ENCODE results near the gene CDC42EP5. TPM values are rescaled to one million over a fixed set of nuclear protein-coding genes. Genes with fewer than 3 reads are reported as not detected.
"Not testable (repeated sequence)": the region's sequence is repeated elsewhere in the genome, so short reads cannot be mapped to it uniquely, and the experiment has no call there.

Gene CDC42EP5
- total RNA-seq, 6 experiments from 2014 or later: 45.9 to 70.5 (median 56.9) TPM

GRCh38 chr19:54502518-54503048, 29.5 kb upstream of the CDC42EP5 start, which contains the start of gene LAIR2:
LAIR2 (plus strand) TSS chr19:54502831; CDS start chr19:54502919, 88 bp downstream.
- Mint-ChIP-seq H3K4me3 (no peak within 1 kb of the TSS), H3K27ac (no peak within 1 kb of the TSS), H3K9me3 (peaks cover 7% of the 10 kb centered on the region; the same call in 1 of the 2 replicates), H3K36me3 (ENCODE audit: low read depth) (no peaks in the 10 kb centered on the region), H3K4me1 (ENCODE audit: low read depth) (no peaks in the 10 kb centered on the region), H3K27me3 (ENCODE audit: insufficient read depth) (peaks cover 4% of the 10 kb centered on the region; the same call in 1 of the 2 replicates)
- no peak for DNase-seq
- TF ChIP-seq CTCF (IDR thresholded peaks at IDR 0.05): no peak

- not testable (repeated sequence) for H3K27ac Mint-ChIP-seq; H3K27me3 Mint-ChIP-seq (ENCODE audit: insufficient read depth); H3K9me3 Mint-ChIP-seq; DNase-seq; H3K36me3 Mint-ChIP-seq (ENCODE audit: low read depth); H3K4me3 Mint-ChIP-seq; H3K4me1 Mint-ChIP-seq (ENCODE audit: low read depth)
Measured at GRCh38 chr19:54498451-54498772, 25.3 kb upstream of the CDC42EP5 start.

- not testable (repeated sequence) for H3K9me3 Mint-ChIP-seq; H3K4me3 Mint-ChIP-seq; DNase-seq; H3K36me3 Mint-ChIP-seq (ENCODE audit: low read depth); H3K4me1 Mint-ChIP-seq (ENCODE audit: low read depth); H3K27ac Mint-ChIP-seq
- peaks cover 11% of the 10 kb centered on the region for H3K27me3 Mint-ChIP-seq (ENCODE audit: insufficient read depth)
Measured at GRCh38 chr19:54497747-54498450, 24.8 kb upstream of the CDC42EP5 start.

GRCh38 chr19:54495284-54495683, 22.2 kb upstream of the CDC42EP5 start:
- not testable (repeated sequence) for H3K4me3 Mint-ChIP-seq; DNase-seq; H3K4me1 Mint-ChIP-seq (ENCODE audit: low read depth); H3K27ac Mint-ChIP-seq; H3K9me3 Mint-ChIP-seq; H3K36me3 Mint-ChIP-seq (ENCODE audit: low read depth)
- peaks cover 14% of the 10 kb centered on the region for H3K27me3 Mint-ChIP-seq (ENCODE audit: insufficient read depth)

GRCh38 chr19:54493967-54494585, 21.0 kb upstream of the CDC42EP5 start:
- peaks cover 16% of the 10 kb centered on the region for H3K27me3 Mint-ChIP-seq (ENCODE audit: insufficient read depth)
- TF ChIP-seq CTCF (IDR thresholded peaks at IDR 0.05): no peak

GRCh38 chr19:54493056-54493455, 20.0 kb upstream of the CDC42EP5 start:
- not testable (repeated sequence) for H3K36me3 Mint-ChIP-seq (ENCODE audit: low read depth)

More at GRCh38 chr19:54493967-54494585, 21.0 kb upstream of the CDC42EP5 start:
- no peaks in the 10 kb centered on the region; the same call in 1 of the 2 replicates for H3K4me1 Mint-ChIP-seq (ENCODE audit: low read depth)
- no peaks in the 10 kb centered on the region for H3K36me3 Mint-ChIP-seq (ENCODE audit: low read depth)
- no peak overlapping the region for H3K27ac Mint-ChIP-seq
- no peak for DNase-seq
- H3K4me3 Mint-ChIP-seq: no peak overlapping the region
- H3K9me3 Mint-ChIP-seq: peaks cover 8% of the 10 kb centered on the region; the same call in 1 of the 2 replicates

GRCh38 chr19:54492568-54492967, 19.5 kb upstream of the CDC42EP5 start:
- Mint-ChIP-seq H3K27me3 (ENCODE audit: insufficient read depth) (peaks cover 14% of the 10 kb centered on the region), H3K9me3 (peaks cover 8% of the 10 kb centered on the region; the same call in 1 of the 2 replicates), H3K4me1 (ENCODE audit: low read depth) (no peaks in the 10 kb centered on the region; the same call in 1 of the 2 replicates), H3K27ac (no peak overlapping the region), H3K4me3 (no peak overlapping the region), H3K36me3 (ENCODE audit: low read depth) (no peaks in the 10 kb centered on the region)
- no peak for TF ChIP-seq CTCF (IDR thresholded peaks at IDR 0.05)
- no peak for DNase-seq

More at GRCh38 chr19:54493056-54493455, 20.0 kb upstream of the CDC42EP5 start:
- H3K27me3 Mint-ChIP-seq (ENCODE audit: insufficient read depth): peaks cover 14% of the 10 kb centered on the region
- H3K4me1 Mint-ChIP-seq (ENCODE audit: low read depth); DNase-seq; H3K4me3 Mint-ChIP-seq; H3K27ac Mint-ChIP-seq; H3K9me3 Mint-ChIP-seq: not testable (repeated sequence)

Data from HFFc6 (cell line).